Ishikawa (cell line): ENCODE measurements around the gene THEM5.

Source experiments
- CEBPB ChIP-seq: IDR thresholded peaks from 2 replicates; pipeline ENCODE4 v1.6.1; 2012
- CREB1 ChIP-seq: IDR thresholded peaks from 2 replicates; pipeline ENCODE4 v1.6.1; 2012; ENCODE audit warnings: low read depth
- EGR1 ChIP-seq: IDR thresholded peaks from 2 replicates; pipeline ENCODE4 v1.6.1; 2012
- EP300 ChIP-seq: IDR thresholded peaks from 2 replicates; pipeline ENCODE4 v1.6.1; 2012; ENCODE audit warnings: borderline replicate concordance
- FOXM1 ChIP-seq: IDR thresholded peaks from 2 replicates; pipeline ENCODE4 v1.6.1; 2012; ENCODE audit warnings: low read depth, borderline replicate concordance
- NFIC ChIP-seq: IDR thresholded peaks from 2 replicates; pipeline ENCODE4 v1.6.1; 2012
- RAD21 ChIP-seq: IDR thresholded peaks from 2 replicates; pipeline ENCODE4 v1.6.1; 2012; ENCODE audit warnings: low read depth
- TAF1 ChIP-seq: IDR thresholded peaks from 2 replicates; pipeline ENCODE4 v1.6.1; 2012; ENCODE audit warnings: low read depth, mild to moderate bottlenecking
- TCF12 ChIP-seq: IDR thresholded peaks from 2 replicates; pipeline ENCODE4 v1.6.1; 2012; ENCODE audit warnings: low read depth
- TEAD4 ChIP-seq: IDR thresholded peaks from 2 replicates; pipeline ENCODE4 v1.6.1; 2012
- YY1 ChIP-seq: IDR thresholded peaks from 2 replicates; pipeline ENCODE4 v1.6.1; 2012; ENCODE audit warnings: low read depth
- ZBTB7A ChIP-seq: IDR thresholded peaks from 2 replicates; pipeline ENCODE4 v1.6.1; 2012; ENCODE audit warnings: low read depth
- TF ChIP-seq, protein P1 (sequence below): IDR thresholded peaks from 2 replicates; pipeline ENCODE4 v1.6.1; 2012
- TF ChIP-seq, protein P2 (sequence below): IDR thresholded peaks from 2 replicates; pipeline ENCODE4 v1.6.1; 2012; ENCODE audit warnings: low read depth, mild to moderate bottlenecking
- TF ChIP-seq, protein P3 (sequence below): IDR thresholded peaks from 2 replicates; pipeline ENCODE4 v1.6.1; 2012

THEM5 gene

DNA sequence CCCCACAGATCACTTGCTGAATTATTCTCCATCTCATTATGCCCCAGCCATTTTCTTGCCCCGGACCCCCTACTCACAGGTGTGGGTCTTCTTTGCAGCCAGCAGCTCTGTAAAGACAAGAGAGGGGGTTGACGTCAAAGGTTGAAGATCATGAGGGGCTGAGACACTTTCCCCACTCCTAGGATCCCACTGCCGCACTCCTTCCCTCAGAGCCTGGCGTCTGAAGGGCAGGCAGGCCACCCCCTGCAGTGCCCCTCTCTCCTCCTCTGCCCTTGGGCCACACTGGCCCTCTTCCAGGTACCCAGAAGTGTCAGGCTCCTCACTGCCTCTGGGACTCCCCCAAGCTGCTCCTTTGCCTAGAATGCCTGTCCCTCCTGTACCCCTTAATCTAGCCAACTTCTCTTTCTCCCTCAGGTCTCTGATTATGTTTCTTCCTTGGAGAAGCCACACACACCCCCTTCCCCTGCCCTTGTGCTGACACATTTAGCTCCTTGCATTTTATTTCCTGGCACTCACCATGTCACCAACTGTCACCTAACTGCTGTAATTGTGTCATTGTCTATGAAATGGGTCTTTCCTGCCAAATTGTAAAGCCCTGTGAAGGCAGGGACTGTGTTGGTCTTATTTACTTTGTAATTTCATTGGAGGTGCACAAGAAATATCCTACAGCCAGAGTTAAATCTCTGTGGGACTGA is 24.0 kb downstream of the THEM5 start:
- TF ChIP-seq, protein P1, sequence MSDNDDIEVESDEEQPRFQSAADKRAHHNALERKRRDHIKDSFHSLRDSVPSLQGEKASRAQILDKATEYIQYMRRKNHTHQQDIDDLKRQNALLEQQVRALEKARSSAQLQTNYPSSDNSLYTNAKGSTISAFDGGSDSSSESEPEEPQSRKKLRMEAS: no peak
- no peak for TF ChIP-seq TAF1

DNA sequence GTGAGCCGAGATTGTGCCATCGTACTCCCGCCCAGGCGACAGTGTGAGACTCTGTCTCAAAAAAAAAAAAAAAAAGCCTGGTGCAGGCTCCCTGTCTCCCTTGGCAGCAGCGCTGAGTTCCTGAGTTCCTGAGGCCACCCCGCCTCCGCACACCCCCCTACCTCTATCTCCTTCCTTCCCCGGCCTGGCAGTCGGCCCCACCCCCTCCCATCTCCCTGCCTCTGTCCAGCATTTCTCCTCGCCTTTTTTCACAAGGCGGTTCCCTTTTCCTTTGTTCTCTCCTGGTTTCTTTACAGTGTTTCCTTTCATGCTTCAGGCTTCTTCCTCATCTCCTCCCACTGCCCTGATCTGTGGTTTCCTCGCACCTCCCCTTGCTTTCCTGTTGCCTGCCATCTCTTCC is 24.6 kb downstream of the THEM5 start:
- TF ChIP-seq EGR1 (peak; percentile 80), TEAD4 (no peak)
- TF ChIP-seq, protein P2, sequence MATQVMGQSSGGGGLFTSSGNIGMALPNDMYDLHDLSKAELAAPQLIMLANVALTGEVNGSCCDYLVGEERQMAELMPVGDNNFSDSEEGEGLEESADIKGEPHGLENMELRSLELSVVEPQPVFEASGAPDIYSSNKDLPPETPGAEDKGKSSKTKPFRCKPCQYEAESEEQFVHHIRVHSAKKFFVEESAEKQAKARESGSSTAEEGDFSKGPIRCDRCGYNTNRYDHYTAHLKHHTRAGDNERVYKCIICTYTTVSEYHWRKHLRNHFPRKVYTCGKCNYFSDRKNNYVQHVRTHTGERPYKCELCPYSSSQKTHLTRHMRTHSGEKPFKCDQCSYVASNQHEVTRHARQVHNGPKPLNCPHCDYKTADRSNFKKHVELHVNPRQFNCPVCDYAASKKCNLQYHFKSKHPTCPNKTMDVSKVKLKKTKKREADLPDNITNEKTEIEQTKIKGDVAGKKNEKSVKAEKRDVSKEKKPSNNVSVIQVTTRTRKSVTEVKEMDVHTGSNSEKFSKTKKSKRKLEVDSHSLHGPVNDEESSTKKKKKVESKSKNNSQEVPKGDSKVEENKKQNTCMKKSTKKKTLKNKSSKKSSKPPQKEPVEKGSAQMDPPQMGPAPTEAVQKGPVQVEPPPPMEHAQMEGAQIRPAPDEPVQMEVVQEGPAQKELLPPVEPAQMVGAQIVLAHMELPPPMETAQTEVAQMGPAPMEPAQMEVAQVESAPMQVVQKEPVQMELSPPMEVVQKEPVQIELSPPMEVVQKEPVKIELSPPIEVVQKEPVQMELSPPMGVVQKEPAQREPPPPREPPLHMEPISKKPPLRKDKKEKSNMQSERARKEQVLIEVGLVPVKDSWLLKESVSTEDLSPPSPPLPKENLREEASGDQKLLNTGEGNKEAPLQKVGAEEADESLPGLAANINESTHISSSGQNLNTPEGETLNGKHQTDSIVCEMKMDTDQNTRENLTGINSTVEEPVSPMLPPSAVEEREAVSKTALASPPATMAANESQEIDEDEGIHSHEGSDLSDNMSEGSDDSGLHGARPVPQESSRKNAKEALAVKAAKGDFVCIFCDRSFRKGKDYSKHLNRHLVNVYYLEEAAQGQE: peak; percentile 83

DNA sequence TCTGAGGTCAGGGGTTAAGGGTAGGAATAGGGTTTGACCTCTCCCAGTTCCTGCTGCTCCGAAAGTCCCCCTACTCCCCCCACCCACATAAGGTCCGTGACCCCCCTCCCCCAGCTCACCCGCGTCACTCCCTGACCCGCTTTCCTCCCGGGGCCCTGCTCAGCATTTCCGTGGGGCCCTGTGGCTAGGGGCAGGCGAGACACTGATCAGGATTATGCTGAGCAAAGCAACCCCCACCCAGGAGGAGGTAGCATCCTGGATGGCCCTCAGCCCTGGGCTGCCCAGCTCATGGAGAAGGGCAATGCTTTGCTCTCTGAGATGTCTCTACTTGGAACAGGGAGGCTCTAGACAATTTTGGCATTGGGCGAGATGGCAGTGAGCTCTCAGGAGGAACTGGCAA is 25.7 kb downstream of the THEM5 start:
- TF ChIP-seq TEAD4: no peak
- TF ChIP-seq EGR1: no peak
- no peak for TF ChIP-seq TCF12
- TF ChIP-seq, protein P1: no peak
- TF ChIP-seq FOXM1: no peak
- TF ChIP-seq, protein P3, sequence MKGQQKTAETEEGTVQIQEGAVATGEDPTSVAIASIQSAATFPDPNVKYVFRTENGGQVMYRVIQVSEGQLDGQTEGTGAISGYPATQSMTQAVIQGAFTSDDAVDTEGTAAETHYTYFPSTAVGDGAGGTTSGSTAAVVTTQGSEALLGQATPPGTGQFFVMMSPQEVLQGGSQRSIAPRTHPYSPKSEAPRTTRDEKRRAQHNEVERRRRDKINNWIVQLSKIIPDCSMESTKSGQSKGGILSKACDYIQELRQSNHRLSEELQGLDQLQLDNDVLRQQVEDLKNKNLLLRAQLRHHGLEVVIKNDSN: no peak
- TF ChIP-seq EP300: no peak
- no peak for TF ChIP-seq CEBPB
- no peak for TF ChIP-seq CREB1
- no peak for TF ChIP-seq NFIC
- TF ChIP-seq RAD21: no peak
- TF ChIP-seq ZBTB7A: no peak
- TF ChIP-seq YY1: no peak
- TF ChIP-seq TAF1: no peak
- TF ChIP-seq, protein P2: no peak

DNA sequence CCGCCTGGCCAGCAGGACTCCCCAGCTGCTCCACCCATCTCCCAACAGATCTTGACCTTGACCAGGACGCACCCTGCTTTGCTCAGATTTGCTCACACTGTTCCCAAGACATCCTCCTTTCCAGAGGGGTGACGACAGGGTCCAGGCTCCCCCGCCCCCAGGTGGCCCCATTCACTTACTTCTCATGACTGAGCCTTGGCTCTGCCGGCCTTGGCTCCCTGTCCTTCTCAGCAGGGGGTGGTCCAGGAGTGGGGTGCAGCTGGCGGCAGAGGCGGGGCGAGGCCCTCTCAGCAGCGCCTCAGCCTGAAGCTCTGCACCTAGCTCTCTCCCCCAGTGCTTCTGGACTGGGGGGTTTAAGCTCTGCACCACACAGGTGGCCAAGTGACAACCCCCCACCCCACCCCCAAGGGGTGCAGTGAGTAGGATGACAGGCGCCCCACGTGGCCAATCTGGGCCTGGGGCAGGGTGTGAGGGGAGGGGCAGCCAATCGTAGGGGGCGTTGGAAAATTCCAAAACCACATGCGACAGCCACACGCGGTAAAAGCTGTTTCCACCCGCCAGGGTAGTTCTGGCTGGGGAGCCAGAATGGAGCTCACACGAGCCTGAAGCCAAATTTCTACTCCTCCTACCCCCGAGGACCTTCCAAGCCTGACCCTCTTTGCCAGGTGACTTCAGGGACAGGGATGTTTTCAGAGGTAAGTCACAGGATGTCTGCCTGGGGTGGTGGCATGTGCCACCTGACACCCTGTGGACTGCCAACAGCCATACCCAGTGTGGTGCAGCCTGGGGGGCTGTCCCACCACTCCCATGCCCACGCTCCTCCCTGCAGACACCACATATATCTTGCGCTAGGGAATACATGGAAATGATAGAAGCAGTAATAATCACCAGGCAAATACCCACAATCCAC is 27.5 kb downstream of the THEM5 start:
- TF ChIP-seq TCF12 (no peak), TAF1 (no peak), ZBTB7A (no peak), YY1 (no peak), CREB1 (no peak), TEAD4 (no peak), FOXM1 (no peak), RAD21 (no peak), EGR1 (no peak), CEBPB (no peak), EP300 (no peak), NFIC (no peak)
- TF ChIP-seq, protein P3: no peak
- TF ChIP-seq, protein P1: no peak
- TF ChIP-seq, protein P2: no peak
